ENCODE measurements around the gene BRAT1. TPM values are rescaled to one million over a fixed set of nuclear protein-coding genes. Genes with fewer than 3 reads are reported as not detected.

Gene BRAT1
- total RNA-seq, 6 experiments from 2014 or later, result 11.1 to 25.9 (median 14.8) TPM

DNA sequence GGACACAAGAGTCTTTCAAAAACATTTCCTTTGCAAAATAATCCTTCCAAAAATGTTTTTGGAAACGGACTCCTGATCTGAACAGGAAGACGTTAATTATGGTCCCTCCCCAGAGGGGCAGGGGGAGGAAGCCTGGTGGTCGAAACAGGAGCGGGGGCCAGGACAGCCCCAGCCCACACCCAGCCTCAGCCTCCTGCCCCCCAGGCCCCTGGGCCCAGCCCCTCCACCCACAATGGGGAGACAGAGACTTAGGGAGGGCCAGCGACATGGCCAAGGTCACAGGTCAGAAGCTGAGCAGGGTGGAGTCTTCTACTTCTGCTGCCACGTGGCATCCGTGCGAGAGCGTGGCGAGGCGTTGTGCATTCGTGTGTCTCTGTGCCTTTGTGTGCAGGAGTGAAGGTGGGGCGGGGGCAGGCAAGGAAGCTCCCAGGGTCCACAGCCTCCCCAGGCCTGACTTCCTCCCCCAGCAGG is 65.1 kb downstream of the BRAT1 start:
- no peaks in the 10 kb centered on the region for H3K4me1 ChIP-seq
- intact Hi-C loops (cut with DNase I), result no loop called here
- no peaks in the 10 kb centered on the region for H3K36me3 ChIP-seq
- no peak for DNase-seq
- TF ChIP-seq POLR2A (IDR thresholded peaks at IDR 0.05), result no peak
- TF ChIP-seq, protein P1, sequence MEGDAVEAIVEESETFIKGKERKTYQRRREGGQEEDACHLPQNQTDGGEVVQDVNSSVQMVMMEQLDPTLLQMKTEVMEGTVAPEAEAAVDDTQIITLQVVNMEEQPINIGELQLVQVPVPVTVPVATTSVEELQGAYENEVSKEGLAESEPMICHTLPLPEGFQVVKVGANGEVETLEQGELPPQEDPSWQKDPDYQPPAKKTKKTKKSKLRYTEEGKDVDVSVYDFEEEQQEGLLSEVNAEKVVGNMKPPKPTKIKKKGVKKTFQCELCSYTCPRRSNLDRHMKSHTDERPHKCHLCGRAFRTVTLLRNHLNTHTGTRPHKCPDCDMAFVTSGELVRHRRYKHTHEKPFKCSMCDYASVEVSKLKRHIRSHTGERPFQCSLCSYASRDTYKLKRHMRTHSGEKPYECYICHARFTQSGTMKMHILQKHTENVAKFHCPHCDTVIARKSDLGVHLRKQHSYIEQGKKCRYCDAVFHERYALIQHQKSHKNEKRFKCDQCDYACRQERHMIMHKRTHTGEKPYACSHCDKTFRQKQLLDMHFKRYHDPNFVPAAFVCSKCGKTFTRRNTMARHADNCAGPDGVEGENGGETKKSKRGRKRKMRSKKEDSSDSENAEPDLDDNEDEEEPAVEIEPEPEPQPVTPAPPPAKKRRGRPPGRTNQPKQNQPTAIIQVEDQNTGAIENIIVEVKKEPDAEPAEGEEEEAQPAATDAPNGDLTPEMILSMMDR (IDR thresholded peaks at IDR 0.05), result no peak
- H3K9me3 ChIP-seq, result no peaks in the 10 kb centered on the region
- no peaks in the 10 kb centered on the region for H3K27me3 ChIP-seq
- H3K4me3 ChIP-seq, result no peak overlapping the region
- 67% methylated on average over 11 of the region's 13 CpGs for WGBS (ENCODE audit: insufficient coverage, low coverage, low lambda C conversion rate, missing lambda C conversion rate)
- no peak overlapping the region for H3K27ac ChIP-seq
- ATAC-seq, result no peak

DNA sequence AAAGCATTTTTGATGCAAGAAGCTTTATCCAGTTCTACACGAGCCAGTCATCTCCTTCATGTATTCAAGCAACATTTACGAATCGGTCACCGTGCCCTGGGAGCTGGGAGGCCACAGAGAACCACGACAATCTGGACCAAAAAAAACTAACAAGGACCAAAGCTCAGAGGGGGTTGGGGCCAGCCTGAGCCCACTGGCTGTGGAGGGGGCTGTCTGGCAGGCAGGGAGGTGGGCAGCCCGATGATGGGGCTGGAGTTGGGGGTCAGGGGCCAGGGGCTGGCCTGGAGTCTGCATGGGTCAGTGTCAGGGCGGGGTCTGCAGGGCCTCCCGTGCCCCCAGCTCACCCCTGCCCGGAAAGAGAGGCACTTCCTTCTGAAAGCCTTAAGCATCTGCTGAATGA is 66.6 kb downstream of the BRAT1 start:
- 38% methylated on average over 6 of the region's 9 CpGs for WGBS (ENCODE audit: insufficient coverage, low coverage, low lambda C conversion rate, missing lambda C conversion rate)
- DNase-seq, result no peak
- Histone ChIP-seq H3K4me1 (no peaks in the 10 kb centered on the region), H3K4me3 (no peak overlapping the region), H3K27ac (no peak overlapping the region), H3K27me3 (no peaks in the 10 kb centered on the region), H3K36me3 (no peaks in the 10 kb centered on the region), H3K9me3 (no peaks in the 10 kb centered on the region)
- TF ChIP-seq, protein P1 (IDR thresholded peaks at IDR 0.05), result no peak
- TF ChIP-seq POLR2A (IDR thresholded peaks at IDR 0.05), result no peak
- intact Hi-C loops (cut with DNase I), result no loop called here
- peak in 1 of 4 donors; percentile 12 for ATAC-seq

DNA sequence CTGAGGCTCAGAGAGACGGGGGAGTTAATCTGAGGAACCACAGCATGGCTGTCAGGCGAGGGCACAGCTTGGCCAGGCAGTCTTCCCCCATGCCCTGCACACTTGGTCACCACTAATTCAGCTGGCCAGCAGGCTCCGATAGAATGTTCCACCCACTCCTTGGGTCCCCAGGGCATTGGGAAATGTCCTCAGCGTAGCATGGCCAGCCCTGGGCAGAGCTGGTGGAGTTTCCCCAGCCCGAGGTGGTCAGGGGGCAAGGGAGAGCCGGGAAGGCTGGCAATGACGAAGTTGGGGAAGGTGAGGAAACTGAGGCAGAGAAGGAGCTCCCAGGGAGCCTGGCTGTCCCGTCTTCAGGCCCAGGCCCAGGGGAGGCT is 67.1 kb downstream of the BRAT1 start:
- 61% methylated on average over 3 of the region's 8 CpGs for WGBS (ENCODE audit: insufficient coverage, low coverage, low lambda C conversion rate, missing lambda C conversion rate)
- Histone ChIP-seq H3K4me1 (no peaks in the 10 kb centered on the region), H3K36me3 (no peaks in the 10 kb centered on the region), H3K4me3 (no peak overlapping the region), H3K9me3 (no peaks in the 10 kb centered on the region), H3K27ac (no peak overlapping the region), H3K27me3 (no peaks in the 10 kb centered on the region)
- DNase-seq (no peak), ATAC-seq (no peak)
- TF ChIP-seq POLR2A (IDR thresholded peaks at IDR 0.05), result no peak
- TF ChIP-seq, protein P1 (IDR thresholded peaks at IDR 0.05), result no peak
- intact Hi-C loops (cut with DNase I), result no loop called here

Small RNA genes within 50 kb of the gene (microRNA-seq; reads per million reads assigned to microRNA genes)
- gene MIR4648, result 0 to 0.29 reads per million in 2 donors

Small RNA genes within 50 kb of the gene (small RNA-seq; reads per million reads assigned to genes)
- gene MIR4648, result 0 reads per million in 2 experiments

Other genes starting within 250 kb of the BRAT1 start
- 10 to 100 TPM in 5 of 6 experiments, 1 to 10 TPM in 1; 9.1 to 26.2 (median 13.0) TPM for gene SNX8, start 241.1 kb downstream of the BRAT1 start, total RNA-seq
- 10 to 100 TPM; 61.6 to 93.3 (median 68.3) TPM for gene EIF3B, start 200.7 kb downstream of the BRAT1 start, total RNA-seq
- 1 to 10 TPM; 3.0 to 7.9 (median 5.7) TPM for gene CHST12, start 151.9 kb downstream of the BRAT1 start, total RNA-seq
- gene GRIFIN, start 79.1 kb downstream of the BRAT1 start, total RNA-seq, result not detected
- 1 to 10 TPM; 1.0 to 4.3 (median 1.7) TPM for gene LFNG, start 35.8 kb downstream of the BRAT1 start, total RNA-seq
- gene IQCE, start 3.5 kb upstream of the BRAT1 start, total RNA-seq, result 1 to 10 TPM; 3.7 to 7.0 (median 4.0) TPM
- 10 to 100 TPM; 10.3 to 59.3 (median 37.6) TPM for gene TTYH3, start 76.5 kb upstream of the BRAT1 start, total RNA-seq
- 1 to 10 TPM in 4 of 6 experiments, under 1 TPM in 1, not detected in 1; 0.42 to 5.8 (median 1.4) TPM for gene AMZ1, start 132.7 kb upstream of the BRAT1 start, total RNA-seq